Naive thymus-derived CD4-positive, alpha-beta T cell (primary cell): Measurements from ENCODE around the gene ZNF398. TPM values are rescaled to one million over a fixed set of nuclear protein-coding genes. Genes with fewer than 3 reads are reported as not detected.
A peak's percentile ranks its signal among the peaks of the same experiment; 100 is the strongest.

Experiments used
- ATAC-seq: fragments of 150-1000 bp; cut with Tn5 transposase; 2 replicates; pipeline ENCODE4 v1.10.0; 2021; ENCODE audit warnings: mild to moderate bottlenecking, moderate library complexity
- CTCF ChIA-PET: fragments of 350-600 bp; sonication (Branson Sonifier 250); formaldehyde crosslinking; loops from one replicate; lab custom pipeline; 2021; ENCODE audit warnings: antibody characterized with exemption; lab: Charles Lee
- POLR2A ChIA-PET: fragments of 350-600 bp; sonication (Branson Sonifier 250); formaldehyde crosslinking; loops from one replicate; lab custom pipeline; 2021; ENCODE audit warnings: antibody characterized with exemption, inconsistent platforms; lab: Charles Lee
- DNase-seq, 9 donors: peaks; one replicate each; pipeline versions ENCODE4 v3.0.0 to v3.0.0-alpha.2; 2020 to 2022; ENCODE audit warnings: mixed read lengths in 1 of 9
- H3K27ac ChIP-seq: one replicate; pipeline ENCODE4 v1.7.0; 2013; ENCODE audit warnings: mild to moderate bottlenecking, low read depth, low read length, moderate library complexity
- H3K27me3 ChIP-seq, 2 donors: one replicate each; pipeline ENCODE4 v1.7.0; 2013; ENCODE audit warnings: low read length in 2 of 2, mild to moderate bottlenecking in 2 of 2, moderate library complexity in 2 of 2; ENCODE audit not compliant: control insufficient read depth in 2 of 2, insufficient read depth in 2 of 2
- H3K36me3 ChIP-seq, 3 experiments: 1 replicate in 2 of 3; 2 replicates in 1 of 3; pipeline ENCODE4 v1.7.0; 2013; ENCODE audit warnings: low read length in 3 of 3, mild to moderate bottlenecking in 3 of 3, moderate library complexity in 1 of 3; ENCODE audit not compliant: insufficient read depth in 3 of 3, control insufficient read depth in 2 of 3
- H3K4me1 ChIP-seq, 2 donors: one replicate each; pipeline ENCODE4 v1.7.0; 2013; ENCODE audit warnings: low read length in 2 of 2, mild to moderate bottlenecking in 2 of 2, moderate library complexity in 1 of 2; ENCODE audit not compliant: control insufficient read depth in 2 of 2, insufficient read depth in 2 of 2
- H3K4me3 ChIP-seq: 2 replicates; pipeline ENCODE4 v1.7.0; 2013; ENCODE audit warnings: mild to moderate bottlenecking, low read length
- H3K9me3 ChIP-seq, 3 experiments: 1 replicate in 2 of 3; 2 replicates in 1 of 3; pipeline ENCODE4 v1.7.0; 2013; ENCODE audit warnings: low read length in 3 of 3; ENCODE audit not compliant: control insufficient read depth in 2 of 3
- H3K27ac Mint-ChIP-seq, 9 donors: one replicate each; pipeline ENCODE4 v1.8.0; 2020 to 2022; ENCODE audit warnings: mixed read lengths in 9 of 9, mild to moderate bottlenecking in 8 of 9, moderate library complexity in 5 of 9, inconsistent platforms in 2 of 9
- H3K27me3 Mint-ChIP-seq, 5 donors: one replicate each; pipeline ENCODE4 v1.8.0; 2021 to 2022; ENCODE audit warnings: mixed read lengths in 5 of 5, mild to moderate bottlenecking in 1 of 5
- H3K36me3 Mint-ChIP-seq, 5 donors: one replicate each; pipeline ENCODE4 v1.8.0; 2020 to 2022; ENCODE audit warnings: mixed read lengths in 5 of 5, mild to moderate bottlenecking in 3 of 5, inconsistent platforms in 1 of 5
- H3K4me1 Mint-ChIP-seq, 7 donors: one replicate each; pipeline ENCODE4 v1.8.0; 2020 to 2022; ENCODE audit warnings: mixed read lengths in 7 of 7, mild to moderate bottlenecking in 3 of 7, inconsistent platforms in 1 of 7
- H3K4me3 Mint-ChIP-seq, 10 donors: one replicate each; pipeline ENCODE4 v1.8.0; 2020 to 2022; ENCODE audit warnings: mild to moderate bottlenecking in 10 of 10, mixed read lengths in 10 of 10, moderate library complexity in 6 of 10, inconsistent platforms in 2 of 10
- H3K9me3 Mint-ChIP-seq, 11 donors: one replicate each; pipeline ENCODE4 v1.8.0; 2020 to 2022; ENCODE audit warnings: mixed read lengths in 11 of 11, mild to moderate bottlenecking in 4 of 11, inconsistent platforms in 1 of 11, moderate library complexity in 1 of 11
- intact Hi-C, 2 donors: fragments of 100-400 bp; cut with micrococcal nuclease; formaldehyde crosslinking; loops; one replicate each; pipeline ENCODE4 v1.15.1; 2023
- polyA plus RNA-seq, 2 donors: library from polyadenylated mRNA; unstranded; fragments of 300-500 nt; fragmentation: Illumina TruSeq; gene quantifications; one replicate each; pipeline ENCODE4 v1.2.3, GENCODE V29; 2021
- total RNA-seq, 6 experiments: library from RNA in 5 of 6; stranded (reverse) in 5 of 6; gene quantifications; 1 replicate in 5 of 6; 2 replicates in 1 of 6; pipeline ENCODE4 v1.2.3 and lab custom pipeline; 2021 to 2026

ZNF398 gene
- total and polyA plus RNA-seq, 7 experiments from 2014 or later: 9.7 to 27.9 (median 16.9) TPM

DNA sequence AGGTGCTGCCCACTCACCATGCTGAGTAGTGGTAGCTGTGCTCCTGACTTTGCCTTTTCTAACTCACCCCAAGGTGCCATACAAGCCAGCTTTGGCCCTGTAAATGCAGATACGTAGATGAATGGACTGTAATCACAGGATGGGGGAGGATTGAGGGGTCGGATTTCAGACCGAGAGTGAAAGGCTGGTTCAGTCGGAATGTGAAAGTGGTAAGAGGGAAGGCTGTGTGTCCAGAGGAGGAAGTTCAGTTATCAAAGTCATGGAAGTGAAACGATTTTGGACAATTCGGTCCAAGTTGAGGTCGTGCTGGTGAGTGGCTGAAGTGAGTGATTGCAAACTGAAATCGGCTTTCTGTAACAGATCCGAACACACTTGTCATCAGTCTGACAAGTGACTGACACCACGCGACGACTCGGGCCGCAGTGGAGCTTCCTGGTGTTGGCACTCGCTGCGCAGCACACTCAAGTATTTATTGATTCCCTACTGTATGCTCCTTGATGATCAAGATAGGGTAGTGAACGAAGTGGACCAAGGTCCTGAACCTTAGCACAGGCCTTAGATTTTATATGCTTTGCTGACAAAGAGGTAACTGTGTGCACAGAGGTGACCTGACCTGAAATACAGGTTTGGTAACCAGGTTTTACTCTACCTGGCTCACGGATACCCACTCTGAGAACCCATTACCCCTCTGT lies 58.6 kb downstream of the ZNF398 start:
- DNase-seq (no peak), ATAC-seq (no peak)
- Mint-ChIP-seq H3K27me3 (no peaks in the 10 kb centered on the region), H3K9me3 (no peaks in the 10 kb centered on the region), H3K4me1 (peaks cover 4 to 44% (median 12%) of the 10 kb centered on the region in 7 donors), H3K4me3 (no peak overlapping the region), H3K36me3 (peaks cover 19 to 64% (median 35%) of the 10 kb centered on the region in 5 donors), H3K27ac (peak overlapping the region in 1 of 9 donors; percentile 46)
- no peaks in the 10 kb centered on the region for H3K9me3 ChIP-seq
- intact Hi-C loops: no loop called here
- ChIA-PET POLR2A (no interaction called here), CTCF (interaction anchor here (1.1 kb wide), 1 partner anchor 8 kb away, joined by 3 read pairs; no protein-coding TSS in a partner anchor)
- H3K36me3 ChIP-seq: peaks cover 0 to 73% (median 8%) of the 10 kb centered on the region in 3 experiments
- no peak overlapping the region for H3K4me3 ChIP-seq
- no peaks in the 10 kb centered on the region for H3K27me3 ChIP-seq
- no peaks in the 10 kb centered on the region for H3K4me1 ChIP-seq
- H3K27ac ChIP-seq: no peak overlapping the region

DNA sequence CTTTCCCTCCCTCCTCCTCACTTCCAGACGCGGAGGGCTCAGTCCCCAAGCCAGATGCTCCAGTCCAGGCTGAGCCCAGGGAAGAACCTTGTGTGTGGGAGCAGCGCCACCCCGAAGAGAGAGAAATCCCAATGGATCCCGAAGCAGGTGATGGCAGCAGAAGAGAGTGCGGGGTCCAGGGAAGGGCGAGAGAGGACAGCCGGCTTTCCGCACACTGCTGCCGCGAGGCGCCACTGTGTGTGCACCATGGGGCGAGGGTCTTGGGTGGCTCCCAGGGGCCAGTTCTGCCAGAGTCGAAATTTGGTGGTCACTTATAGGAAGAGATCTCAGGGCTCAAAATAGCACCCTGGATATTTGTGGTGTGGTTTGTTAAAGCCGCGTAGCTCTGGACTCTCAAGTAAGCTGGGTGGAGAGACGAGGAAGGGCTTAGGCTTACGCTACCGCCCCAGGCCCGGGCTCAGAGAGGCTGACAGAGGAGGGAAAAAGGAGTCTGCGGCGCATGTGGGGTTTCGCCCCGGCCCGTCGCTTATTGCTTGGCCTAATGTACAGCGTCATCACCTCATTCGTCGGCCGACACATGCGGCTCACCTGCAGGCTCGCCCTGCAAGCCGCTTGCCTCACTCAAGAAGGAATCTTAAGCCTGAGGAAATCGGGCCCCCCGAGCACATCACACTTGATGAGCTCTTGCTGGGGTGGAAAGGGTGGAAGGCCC lies 60.2 kb downstream of the ZNF398 start:
- no peak overlapping the region for H3K4me3 Mint-ChIP-seq
- no peaks in the 10 kb centered on the region for H3K4me1 ChIP-seq
- intact Hi-C loops: no loop called here
- CTCF ChIA-PET: interaction anchor here (1.0 kb wide), 1 partner anchor 253 kb away, joined by 3 read pairs; no protein-coding TSS in a partner anchor
- no peaks in the 10 kb centered on the region for H3K27me3 ChIP-seq
- H3K27me3 Mint-ChIP-seq: no peaks in the 10 kb centered on the region
- H3K36me3 ChIP-seq: peaks cover 0 to 74% (median 9%) of the 10 kb centered on the region in 3 experiments
- peaks cover 14 to 59% (median 28%) of the 10 kb centered on the region in 5 donors for H3K36me3 Mint-ChIP-seq
- H3K9me3 ChIP-seq: no peaks in the 10 kb centered on the region
- no peak overlapping the region for H3K27ac Mint-ChIP-seq
- no peak overlapping the region for H3K27ac ChIP-seq
- POLR2A ChIA-PET: interaction anchor here (0.6 kb wide), 1 partner anchor 131 kb away, joined by 3 read pairs; no protein-coding TSS in a partner anchor
- H3K4me1 Mint-ChIP-seq: peaks cover 0 to 36% (median 8%) of the 10 kb centered on the region in 7 donors
- ATAC-seq: no peak
- no peak overlapping the region for H3K4me3 ChIP-seq
- DNase-seq: no peak
- H3K9me3 Mint-ChIP-seq: no peaks in the 10 kb centered on the region

DNA sequence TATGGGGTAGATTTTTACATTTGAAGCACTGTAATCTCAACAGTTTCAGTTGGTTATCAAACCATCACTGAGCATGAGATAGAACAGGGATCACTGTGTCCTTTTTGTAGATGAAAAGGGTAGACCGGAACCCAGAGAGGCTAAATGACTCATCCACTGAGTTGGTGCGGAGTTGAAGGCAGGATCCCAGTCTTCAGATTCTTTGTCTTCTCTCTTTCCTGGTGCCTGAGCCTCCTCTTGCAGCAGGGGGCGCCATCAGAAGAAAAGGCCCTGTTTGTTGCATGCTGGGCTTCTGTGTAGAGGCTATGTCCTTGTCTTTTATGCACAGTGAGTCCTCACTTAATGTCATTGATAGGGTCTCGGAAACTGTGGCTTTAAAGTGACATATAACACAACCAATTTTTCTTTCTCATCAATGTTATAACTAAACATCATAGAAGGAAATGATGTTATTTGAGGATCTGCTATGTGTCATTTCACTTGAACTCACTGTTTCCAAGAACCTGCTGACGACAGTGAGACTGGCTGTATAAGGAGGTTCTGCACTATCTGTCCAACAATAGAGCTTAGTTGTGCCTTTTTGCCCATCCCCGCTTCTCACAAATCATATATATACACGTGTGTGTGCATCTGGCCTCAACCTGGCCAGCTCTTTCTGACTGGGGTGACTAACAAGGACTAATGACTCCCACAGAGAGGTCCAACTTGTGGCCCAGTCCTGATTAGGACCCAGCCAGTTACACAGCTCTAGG lies 62.4 kb downstream of the ZNF398 start:
- H3K4me3 ChIP-seq: no peak overlapping the region
- H3K36me3 ChIP-seq: peaks cover 6 to 75% (median 9%) of the 10 kb centered on the region in 3 experiments
- DNase-seq: peak; percentile 18 to 74 (median 48)
- CTCF ChIA-PET: interaction anchor here (0.7 to 1.1 kb wide), 2 partner anchors 9 to 62 kb away, joined by 3 to 4 read pairs; partner anchors contain the start of gene ZNF398
- no peaks in the 10 kb centered on the region for H3K4me1 ChIP-seq
- peak overlapping the region in 1 of 10 donors; percentile 60 for H3K4me3 Mint-ChIP-seq
- H3K27ac Mint-ChIP-seq: peak overlapping the region in 3 of 9 donors; percentile 6 to 79 (median 72)
- H3K27me3 Mint-ChIP-seq: no peaks in the 10 kb centered on the region
- intact Hi-C loops: loop anchor here (1.0 kb wide), 3 partner anchors 14 to 288 kb away; partner anchors contain the start of genes ZNF746 (in 2 of the 2) and ZNF282 (in 1 of the 2)
- no peak overlapping the region for H3K27ac ChIP-seq
- ATAC-seq: peak; percentile 73
- H3K9me3 Mint-ChIP-seq: no peaks in the 10 kb centered on the region
- no peaks in the 10 kb centered on the region for H3K27me3 ChIP-seq
- POLR2A ChIA-PET: no interaction called here
- H3K9me3 ChIP-seq: no peaks in the 10 kb centered on the region
- peaks cover 18 to 55% (median 21%) of the 10 kb centered on the region in 5 donors for H3K36me3 Mint-ChIP-seq
- peaks cover 0 to 21% (median 5%) of the 10 kb centered on the region in 7 donors for H3K4me1 Mint-ChIP-seq

DNA sequence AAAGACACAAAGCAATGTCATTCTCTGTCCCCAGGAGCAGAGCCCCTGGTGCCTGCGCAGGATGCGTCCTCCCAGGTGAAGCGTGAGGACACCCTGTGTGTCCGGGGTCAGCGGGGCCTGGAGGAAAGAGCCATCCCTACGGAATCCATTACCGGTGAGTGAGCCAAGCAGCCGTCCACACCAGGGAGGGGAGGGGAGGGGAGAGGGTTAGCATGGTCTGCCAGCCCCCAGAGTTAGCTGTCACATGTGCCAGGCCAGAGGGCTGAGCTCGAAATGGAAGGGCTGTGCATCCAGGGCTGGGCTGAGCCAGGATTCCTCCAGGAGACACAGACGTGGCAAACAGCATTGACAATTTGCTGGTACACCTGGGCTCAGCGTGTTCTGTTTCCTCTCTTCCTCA lies 63.3 kb downstream of the ZNF398 start:
- Mint-ChIP-seq H3K4me3 (no peak overlapping the region), H3K9me3 (no peaks in the 10 kb centered on the region), H3K27me3 (no peaks in the 10 kb centered on the region), H3K4me1 (peaks cover 0 to 18% (median 5%) of the 10 kb centered on the region in 7 donors), H3K27ac (peak overlapping the region in 2 of 9 donors; percentile 10 to 74), H3K36me3 (peaks cover 18 to 53% (median 20%) of the 10 kb centered on the region in 5 donors)
- Histone ChIP-seq H3K36me3 (peaks cover 7 to 80% (median 9%) of the 10 kb centered on the region in 3 experiments), H3K9me3 (no peaks in the 10 kb centered on the region), H3K27me3 (no peaks in the 10 kb centered on the region), H3K4me1 (no peaks in the 10 kb centered on the region), H3K27ac (no peak overlapping the region), H3K4me3 (no peak overlapping the region)
- intact Hi-C loops: no loop called here
- no peak for ATAC-seq
- CTCF ChIA-PET: interaction anchor here (1.1 kb wide), 1 partner anchor 63 kb away, joined by 4 read pairs; the partner anchor contains the start of gene ZNF398
- POLR2A ChIA-PET: no interaction called here
- DNase-seq: no peak

DNA sequence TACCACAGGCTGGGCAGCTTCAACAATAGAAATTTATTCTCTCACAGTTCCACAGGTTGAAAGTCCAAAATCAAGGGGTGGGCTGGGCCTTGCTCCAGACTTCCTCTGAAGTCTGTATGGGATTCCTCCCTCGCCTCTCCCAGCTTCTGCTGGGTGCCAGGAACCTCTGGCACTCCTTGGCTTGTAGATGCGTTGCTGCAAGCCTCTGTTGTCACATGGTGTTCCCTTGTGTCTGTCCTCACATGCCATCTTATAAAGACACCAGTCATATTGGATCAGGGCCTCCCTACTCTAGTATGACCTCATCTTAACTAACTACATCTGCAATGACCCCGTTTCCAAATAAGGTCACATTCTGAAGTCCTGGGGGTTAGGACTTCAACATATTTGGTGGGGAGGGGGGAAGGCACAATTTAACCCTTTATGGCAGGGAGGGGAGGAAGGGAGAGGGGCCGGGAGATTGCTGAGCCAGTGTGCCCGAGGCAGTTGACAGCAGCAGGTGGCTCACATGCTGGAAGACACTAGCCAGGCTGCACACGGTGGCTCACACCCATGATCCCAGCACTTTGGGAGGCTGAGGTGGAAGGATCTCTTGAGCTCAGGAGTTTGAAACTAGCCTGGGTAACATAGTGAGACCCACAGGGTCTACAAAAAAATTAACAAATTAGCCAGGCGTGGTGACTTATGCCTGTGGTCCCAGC lies 66.9 kb downstream of the ZNF398 start:
- POLR2A ChIA-PET: no interaction called here
- Mint-ChIP-seq H3K27me3 (no peaks in the 10 kb centered on the region), H3K4me1 (peaks cover 0 to 11% (median 5%) of the 10 kb centered on the region in 7 donors), H3K27ac (no peak overlapping the region), H3K9me3 (no peaks in the 10 kb centered on the region), H3K4me3 (no peak overlapping the region), H3K36me3 (peaks cover 10 to 53% (median 27%) of the 10 kb centered on the region in 5 donors)
- no peak for ATAC-seq
- DNase-seq: no peak
- H3K27me3 ChIP-seq: no peaks in the 10 kb centered on the region
- no peaks in the 10 kb centered on the region for H3K9me3 ChIP-seq
- peaks cover 4 to 90% (median 7%) of the 10 kb centered on the region in 3 experiments for H3K36me3 ChIP-seq
- no peaks in the 10 kb centered on the region for H3K4me1 ChIP-seq
- H3K27ac ChIP-seq: no peak overlapping the region
- CTCF ChIA-PET: interaction anchor here (1.0 kb wide), 1 partner anchor 9 kb away, joined by 3 read pairs; no protein-coding TSS in a partner anchor
- no peak overlapping the region for H3K4me3 ChIP-seq
- intact Hi-C loops: no loop called here
